MM.1S (cell line): ENCODE data around the gene KRTAP6-3.

Source experiments
- CTCF ChIP-seq: fragments of 300-600 bp; sonication (generic); IDR thresholded peaks from 2 replicates; pipeline ENCODE4 v1.5.1; 2016; ENCODE audit warnings: antibody characterized with exemption, low read length, mixed read lengths
- EZH2phosphoT487 ChIP-seq: fragments of 300-600 bp; sonication (generic); IDR thresholded peaks from 2 replicates; pipeline ENCODE4 v1.6.1; 2018; ENCODE audit warnings: antibody characterized with exemption, low read length

GRCh38 chr21:30580132-30580531 is 12.1 kb upstream of the KRTAP6-3 start:
- TF ChIP-seq CTCF: no peak
- no peak for TF ChIP-seq EZH2phosphoT487
